Measurements from ENCODE around the gene KCNT2.

- TF ChIP-seq CTCF (conservative IDR thresholded peaks at IDR 0.05; ENCODE audit: low read length) (no peak), EZH2phosphoT487 (IDR thresholded peaks at IDR 0.05; ENCODE audit: borderline replicate concordance, low read depth, low read length) (no peak)
Measured at GRCh38 chr1:196357913-196358312, 250.3 kb downstream of the KCNT2 start.
